LNCaP clone FGC (cell line): ENCODE measurements around the gene AGRN.

ENCODE experiments used
- DNase-seq: peaks from one replicate; pipeline ENCODE4 v3.0.0-alpha.2; 2011; ENCODE audit warnings: low read depth
- H3K4me3 ChIP-seq: 2 replicates; pipeline ENCODE4 v1.5.1; 2011; ENCODE audit warnings: mild to moderate bottlenecking, low read depth, low read length, control low read depth
- TF ChIP-seq, protein P1 (sequence below): IDR thresholded peaks from 2 replicates; pipeline ENCODE4 v1.5.1; 2012; ENCODE audit warnings: mild to moderate bottlenecking; ENCODE audit not compliant: control insufficient read depth, insufficient read depth; ENCODE audit errors: extremely low read depth

AGRN gene

DNA sequence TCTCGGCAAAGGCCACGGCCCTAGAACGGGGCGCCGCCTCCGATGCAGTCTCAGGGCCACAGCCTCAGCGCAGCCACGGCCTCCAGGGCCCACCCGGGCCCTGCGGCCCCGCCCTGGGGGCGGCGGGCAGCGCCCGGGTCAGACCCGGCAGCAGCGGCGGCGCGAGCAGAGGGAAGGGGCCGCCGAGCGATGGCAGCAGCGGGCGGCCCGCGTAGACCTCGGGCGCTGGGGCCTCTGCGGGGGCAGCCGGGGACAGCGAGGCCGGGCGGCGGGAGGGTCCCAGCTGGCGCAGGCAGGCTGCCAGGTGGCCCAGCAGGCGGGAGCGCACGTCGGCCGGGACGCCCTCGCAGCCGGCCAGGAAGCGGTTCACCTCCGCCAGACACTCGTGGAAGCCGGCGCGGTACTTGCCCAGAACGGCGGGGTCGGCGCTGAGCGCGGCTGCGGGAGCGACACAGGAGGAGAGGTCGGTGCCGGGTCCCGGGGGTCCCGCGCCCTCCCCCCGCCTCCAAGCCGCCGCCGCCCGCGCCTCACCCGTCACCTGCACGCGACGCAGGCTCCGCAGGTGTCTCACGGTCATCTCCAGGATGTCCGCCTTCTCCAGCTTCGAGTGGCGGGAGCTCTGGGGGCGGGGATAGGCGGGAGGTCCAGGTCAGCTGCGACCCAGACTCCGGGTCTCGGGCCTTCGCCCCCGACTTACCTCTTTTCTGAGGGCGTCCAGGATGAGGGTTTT lies 20.8 kb upstream of the AGRN start:
- no peak for DNase-seq
- TF ChIP-seq, protein P1, sequence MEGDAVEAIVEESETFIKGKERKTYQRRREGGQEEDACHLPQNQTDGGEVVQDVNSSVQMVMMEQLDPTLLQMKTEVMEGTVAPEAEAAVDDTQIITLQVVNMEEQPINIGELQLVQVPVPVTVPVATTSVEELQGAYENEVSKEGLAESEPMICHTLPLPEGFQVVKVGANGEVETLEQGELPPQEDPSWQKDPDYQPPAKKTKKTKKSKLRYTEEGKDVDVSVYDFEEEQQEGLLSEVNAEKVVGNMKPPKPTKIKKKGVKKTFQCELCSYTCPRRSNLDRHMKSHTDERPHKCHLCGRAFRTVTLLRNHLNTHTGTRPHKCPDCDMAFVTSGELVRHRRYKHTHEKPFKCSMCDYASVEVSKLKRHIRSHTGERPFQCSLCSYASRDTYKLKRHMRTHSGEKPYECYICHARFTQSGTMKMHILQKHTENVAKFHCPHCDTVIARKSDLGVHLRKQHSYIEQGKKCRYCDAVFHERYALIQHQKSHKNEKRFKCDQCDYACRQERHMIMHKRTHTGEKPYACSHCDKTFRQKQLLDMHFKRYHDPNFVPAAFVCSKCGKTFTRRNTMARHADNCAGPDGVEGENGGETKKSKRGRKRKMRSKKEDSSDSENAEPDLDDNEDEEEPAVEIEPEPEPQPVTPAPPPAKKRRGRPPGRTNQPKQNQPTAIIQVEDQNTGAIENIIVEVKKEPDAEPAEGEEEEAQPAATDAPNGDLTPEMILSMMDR: peak; percentile 26
- H3K4me3 ChIP-seq: peak overlapping the region; percentile 78

DNA sequence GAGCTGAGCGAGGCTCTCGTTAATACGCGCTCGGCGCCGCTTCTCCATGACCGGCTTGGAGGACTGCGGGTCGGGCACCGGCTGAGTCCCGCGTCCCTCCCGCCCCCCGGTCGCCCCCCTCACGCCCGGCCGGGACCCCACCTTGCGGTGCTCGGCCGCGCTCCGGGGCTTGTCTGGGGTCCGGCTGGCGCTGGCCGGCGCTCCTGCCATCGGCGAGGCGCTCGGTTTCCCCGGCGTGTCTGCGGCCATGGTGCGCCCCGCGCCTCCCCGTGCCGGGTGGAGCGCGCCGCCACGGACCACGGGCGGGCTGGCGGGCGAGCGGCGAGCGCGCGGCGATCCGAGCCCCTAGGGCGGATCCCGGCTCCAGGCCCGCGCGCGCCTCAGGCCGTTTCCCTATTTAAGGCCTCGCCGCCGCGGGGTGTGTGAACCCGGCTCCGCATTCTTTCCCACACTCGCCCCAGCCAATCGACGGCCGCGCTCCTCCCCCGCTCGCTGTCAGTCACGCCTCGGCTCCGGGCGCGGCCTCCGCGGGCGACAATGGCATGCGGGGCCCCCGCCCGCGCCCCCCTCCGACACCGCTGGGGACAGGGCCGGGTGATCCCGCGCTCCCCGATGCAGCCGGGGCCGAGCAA lies 20.1 kb upstream of the AGRN start, which contains the start of gene HES4:
Gene HES4, minus strand, starts transcription at position 373 of the 632 bp plus-strand sequence. Its CDS starts 124 bp downstream, at position 249.
- H3K4me3 ChIP-seq: peak within 1 kb of the TSS; percentile 78
- DNase-seq: peak; percentile 78
- TF ChIP-seq, protein P1: no peak

DNA sequence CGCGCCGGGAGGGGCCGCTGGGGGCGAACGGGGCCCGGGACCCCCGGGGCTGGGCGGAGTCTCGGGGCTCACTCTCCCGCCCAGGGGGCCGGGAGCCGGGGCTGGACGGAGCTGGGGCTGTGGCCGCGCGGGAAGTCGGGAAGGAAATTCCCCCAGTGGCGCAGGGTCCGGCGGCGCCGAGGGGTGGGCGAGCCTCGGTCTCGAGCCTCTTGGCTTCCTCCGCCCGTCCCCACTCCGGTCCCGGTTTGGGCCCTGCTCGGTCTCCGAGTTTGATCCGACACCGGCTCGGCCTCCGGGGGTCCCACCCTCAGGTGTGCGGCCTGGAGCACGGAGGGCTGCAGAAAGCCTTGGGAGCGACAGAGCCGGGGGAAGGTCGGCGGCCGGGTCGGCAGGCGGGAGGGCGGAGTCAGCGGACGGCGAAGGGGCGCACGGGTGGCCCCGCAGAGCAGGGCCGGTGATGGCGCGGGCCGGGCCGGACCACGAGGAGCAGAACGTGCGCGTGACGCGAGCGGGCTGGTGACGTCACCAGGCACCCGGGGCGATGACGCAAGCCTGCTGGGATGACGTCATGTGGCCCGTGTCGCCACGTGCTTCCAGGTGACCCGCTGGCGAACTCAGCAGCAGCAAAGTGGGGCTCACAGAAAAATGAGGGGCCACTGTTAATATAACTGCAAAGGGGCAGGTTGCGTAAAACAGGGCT lies 19.4 kb upstream of the AGRN start:
- TF ChIP-seq, protein P1: no peak
- peak; percentile 71 for DNase-seq
- H3K4me3 ChIP-seq: peak overlapping the region; percentile 78

DNA sequence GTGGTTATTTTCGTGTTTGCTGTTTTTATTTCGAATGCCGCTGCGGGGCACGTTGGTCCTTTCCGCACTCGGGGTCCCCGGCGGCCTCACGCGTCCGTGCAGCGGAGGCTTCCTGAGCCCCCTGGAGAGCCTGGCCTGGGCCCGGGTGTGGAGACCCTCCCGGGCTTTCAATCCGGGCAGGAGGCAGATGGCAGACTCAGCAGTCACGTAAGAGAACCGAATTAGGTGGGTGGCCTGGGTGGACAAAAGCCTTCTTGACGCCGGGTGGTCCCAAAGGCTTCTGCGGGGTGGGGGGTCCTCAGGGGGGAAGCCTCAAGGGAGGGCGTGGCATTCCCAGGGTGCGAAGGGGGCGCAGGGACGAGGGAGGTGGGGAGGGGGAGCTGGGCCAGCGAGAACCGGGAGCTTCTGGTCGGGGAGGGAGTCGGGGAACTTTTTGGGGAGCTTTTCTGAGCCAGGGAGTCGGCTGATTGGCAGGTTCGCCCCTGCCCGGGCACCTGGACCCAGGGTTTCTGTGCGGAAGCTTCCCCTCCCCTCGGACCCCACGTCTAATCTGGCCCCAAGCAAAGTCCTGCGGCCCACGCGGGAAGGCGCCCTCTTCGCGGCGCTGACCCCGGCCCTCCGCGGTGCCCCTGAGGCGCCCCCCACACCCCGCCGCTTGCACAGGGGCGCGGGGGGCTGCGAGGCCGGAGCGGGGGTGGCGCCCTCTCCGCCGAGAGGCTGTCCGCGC lies 18.7 kb upstream of the AGRN start:
- peak overlapping the region; percentile 78 for H3K4me3 ChIP-seq
- no peak for DNase-seq
- TF ChIP-seq, protein P1: no peak

DNA sequence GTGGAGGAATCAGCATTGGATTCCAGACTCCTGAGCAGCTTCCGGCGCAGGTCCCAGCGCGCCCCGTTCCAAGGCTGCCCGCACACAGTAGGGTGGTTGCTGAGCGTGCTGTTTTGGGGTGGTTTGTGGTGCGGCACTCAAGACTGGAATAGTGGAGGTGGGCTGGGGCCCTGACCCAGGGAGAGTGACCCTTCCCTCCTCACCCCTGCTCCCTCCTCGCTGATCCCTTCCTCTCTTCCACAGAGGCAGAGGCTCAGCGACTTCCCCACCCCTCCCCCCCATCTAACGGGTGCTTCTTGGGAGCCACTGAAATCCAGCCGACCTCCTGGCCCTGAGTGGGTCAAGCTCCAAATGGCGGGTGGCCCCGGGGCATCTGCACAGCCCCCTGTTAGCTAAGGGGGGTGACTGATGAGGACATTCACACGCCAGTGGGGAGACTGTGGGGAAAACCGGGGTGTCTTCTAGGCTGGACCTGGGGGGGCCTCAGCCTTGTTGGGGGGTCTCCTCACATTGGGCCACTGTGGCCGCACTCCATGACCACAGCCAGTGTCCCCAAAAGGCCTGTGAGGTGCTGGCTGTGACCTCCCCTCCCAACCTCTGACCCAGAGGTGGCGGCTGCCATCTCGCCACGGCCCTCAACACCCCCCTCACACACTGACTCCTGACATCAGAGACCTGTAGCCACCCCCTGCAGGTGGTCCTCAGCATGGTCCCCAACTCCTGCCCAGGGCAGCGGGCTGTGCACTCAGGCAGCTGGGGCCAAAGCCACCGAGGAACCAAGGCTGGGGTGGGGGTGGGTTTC lies 16.1 kb upstream of the AGRN start:
- TF ChIP-seq, protein P1: no peak
- DNase-seq: no peak
- no peak overlapping the region for H3K4me3 ChIP-seq

DNA sequence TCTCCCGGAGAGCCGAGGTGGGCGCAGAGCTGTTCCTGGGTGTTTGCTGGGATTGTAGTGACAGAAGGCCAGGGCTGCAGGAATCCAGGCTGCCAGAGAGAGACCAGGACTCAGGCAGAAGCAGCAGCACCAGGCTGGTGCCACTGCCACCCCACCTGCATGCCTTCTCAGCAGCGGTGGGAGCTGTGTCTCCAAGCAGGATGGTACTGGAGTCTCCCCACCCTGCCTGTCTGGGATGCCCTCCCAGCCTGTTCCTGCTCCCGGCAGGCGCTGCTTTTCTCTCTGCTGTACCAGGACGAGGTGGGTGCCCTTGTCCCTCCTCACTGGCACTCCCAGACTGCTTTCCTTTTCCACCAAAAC lies 15.5 kb upstream of the AGRN start:
- DNase-seq: no peak
- TF ChIP-seq, protein P1: no peak
- no peak overlapping the region for H3K4me3 ChIP-seq
